Left hindlimb (tissue), 1 donor: Measurements from ENCODE around the gene CLDN7.

Experiments
- DNase-seq: peaks from one replicate; pipeline ENCODE4 v3.0.0-alpha.2; 2018

Gene CLDN7, protein sequence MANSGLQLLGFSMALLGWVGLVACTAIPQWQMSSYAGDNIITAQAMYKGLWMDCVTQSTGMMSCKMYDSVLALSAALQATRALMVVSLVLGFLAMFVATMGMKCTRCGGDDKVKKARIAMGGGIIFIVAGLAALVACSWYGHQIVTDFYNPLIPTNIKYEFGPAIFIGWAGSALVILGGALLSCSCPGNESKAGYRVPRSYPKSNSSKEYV

GRCh38 chr17:7262192-7262934 lies at the start of gene CLDN7:
TSS of gene CLDN7 (minus strand) at chr17:7262478. CDS start at chr17:7262043, 435 bp downstream.
- DNase-seq, result peak; percentile 34

GRCh38 chr17:7311110-7311705 lies 48.9 kb upstream of the CLDN7 start:
- no peak for DNase-seq

- no peak for DNase-seq
These were observed 47.4 kb upstream of the CLDN7 start for GRCh38 chr17:7309628-7310027.

- peak; percentile 80 for DNase-seq
These were observed 46.6 kb upstream of the CLDN7 start for GRCh38 chr17:7308625-7309433.

DNA sequence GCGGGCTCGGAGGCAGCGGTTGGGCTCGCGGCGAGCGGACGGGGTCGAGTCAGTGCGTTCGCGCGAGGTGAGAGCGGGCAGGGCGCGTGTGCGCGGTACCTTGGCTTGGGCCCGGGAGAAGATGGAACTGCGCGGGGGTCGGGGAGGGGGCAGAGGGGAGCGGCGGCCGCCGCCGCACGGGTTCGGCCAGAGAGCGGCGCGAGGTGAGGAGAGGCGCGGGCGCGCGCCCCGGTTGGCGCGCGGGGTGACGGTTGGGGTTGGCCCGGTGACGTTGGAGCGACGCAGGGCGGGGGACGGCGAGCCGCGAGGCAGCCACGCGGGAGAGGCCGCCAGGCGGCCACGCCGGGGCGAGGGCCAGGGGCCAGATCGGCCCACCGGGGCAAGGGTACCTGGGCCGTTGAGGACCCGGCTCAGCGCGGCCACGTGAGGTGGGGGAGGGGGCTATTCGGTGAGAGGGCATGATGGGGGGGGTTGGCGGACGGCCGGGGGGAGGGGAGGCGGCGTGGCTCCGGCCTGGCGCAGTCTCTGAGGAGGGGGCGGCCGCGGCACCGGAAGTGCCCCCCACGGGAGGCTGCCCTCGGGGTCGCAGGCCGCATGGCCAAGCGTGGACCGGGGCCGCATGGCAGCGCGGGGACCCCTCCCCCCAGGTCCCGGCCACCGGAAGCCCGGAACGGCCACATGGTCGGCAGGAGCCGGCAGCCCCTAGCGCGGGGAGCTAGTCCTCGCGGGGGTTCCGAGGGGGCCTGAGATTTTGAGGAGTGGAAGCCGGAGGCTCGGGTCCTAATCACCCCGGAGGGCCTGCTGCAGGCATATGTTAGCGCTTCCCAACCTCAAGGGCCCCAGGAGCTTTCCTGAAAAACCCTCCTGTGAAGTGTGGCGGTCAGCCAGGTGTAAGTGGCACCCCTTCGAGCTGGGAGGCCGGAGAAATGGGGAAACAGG lies 45.7 kb upstream of the CLDN7 start:
- no peak for DNase-seq

DNA sequence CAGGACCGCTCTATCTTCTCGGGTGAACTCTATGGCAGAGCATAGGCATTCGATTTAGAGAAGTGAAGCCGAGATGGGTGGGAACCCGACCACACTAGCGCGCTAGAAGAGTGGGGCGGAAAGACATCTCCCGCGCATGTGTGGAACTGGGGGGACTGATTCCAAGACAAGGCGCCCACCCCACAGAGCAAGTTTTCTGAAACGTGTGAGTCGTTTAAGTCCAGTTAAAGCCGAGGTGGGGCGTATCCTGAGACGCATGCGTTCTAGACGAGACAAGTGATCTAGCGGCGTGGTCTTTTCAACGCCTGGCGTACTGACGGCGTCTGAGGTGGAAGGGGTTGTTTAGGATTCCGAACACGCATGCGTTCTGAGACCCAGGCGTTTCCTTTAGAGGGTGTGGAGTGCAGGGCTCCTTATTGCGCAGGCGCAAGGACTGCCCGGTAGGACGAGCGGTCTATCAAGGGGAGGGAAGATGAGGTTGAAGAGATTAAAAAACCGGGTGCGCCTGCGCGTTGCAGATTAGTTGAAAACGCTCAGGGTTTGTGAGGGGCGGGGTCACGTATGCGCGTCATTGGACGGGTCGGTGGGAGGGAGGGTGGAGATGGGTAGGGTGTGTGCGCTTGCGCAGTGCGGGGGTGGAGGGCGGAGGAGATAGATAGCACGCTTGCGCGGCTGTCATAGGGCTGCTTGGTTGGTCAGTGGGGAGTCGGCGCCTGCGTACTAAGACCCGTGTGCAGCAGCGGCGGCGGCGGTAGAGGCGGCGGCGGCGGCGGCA lies 44.8 kb upstream of the CLDN7 start, which contains the start of gene EIF5A:
EIF5A (plus strand) TSS at position 718 of the 775 bp plus-strand sequence. CDS start 2,008 bp downstream, outside the sequence.
- peak; percentile 100 for DNase-seq

GRCh38 chr17:7304179-7304578 lies 41.9 kb upstream of the CLDN7 start:
- DNase-seq, result no peak

DNA sequence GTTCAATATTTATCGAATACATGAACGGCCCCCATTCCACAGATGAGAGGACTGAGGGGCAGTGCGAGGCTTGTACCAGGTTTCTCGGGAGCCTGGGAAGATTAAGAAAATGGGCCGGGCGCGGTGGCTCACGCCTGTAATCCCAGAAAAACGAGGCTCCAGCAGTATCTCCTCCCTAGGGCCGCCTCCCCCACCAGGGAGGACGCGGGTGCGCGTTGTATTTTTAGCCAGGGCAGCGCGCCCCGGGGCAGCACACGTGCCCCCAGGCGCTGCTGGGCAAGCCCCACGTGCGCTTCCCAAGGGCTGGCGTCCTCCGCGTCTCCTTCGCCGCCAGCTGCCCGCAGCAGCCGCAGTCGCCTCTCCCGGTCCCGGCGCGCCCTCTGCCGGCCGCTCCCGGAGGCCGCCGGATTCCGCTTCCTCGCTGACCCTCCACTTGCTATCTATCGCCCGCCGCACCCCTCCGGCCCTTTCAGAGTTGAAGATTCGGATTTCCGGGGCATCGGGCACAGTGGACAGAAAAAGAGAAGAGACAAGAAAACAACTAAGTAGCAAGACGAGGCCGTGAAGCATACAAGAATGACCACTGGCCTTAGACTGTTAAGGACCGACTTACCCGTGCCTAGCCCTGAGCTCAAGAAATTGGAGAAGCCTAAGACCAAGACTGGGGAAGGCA lies 34.0 kb upstream of the CLDN7 start:
- DNase-seq, result peak; percentile 85

DNA sequence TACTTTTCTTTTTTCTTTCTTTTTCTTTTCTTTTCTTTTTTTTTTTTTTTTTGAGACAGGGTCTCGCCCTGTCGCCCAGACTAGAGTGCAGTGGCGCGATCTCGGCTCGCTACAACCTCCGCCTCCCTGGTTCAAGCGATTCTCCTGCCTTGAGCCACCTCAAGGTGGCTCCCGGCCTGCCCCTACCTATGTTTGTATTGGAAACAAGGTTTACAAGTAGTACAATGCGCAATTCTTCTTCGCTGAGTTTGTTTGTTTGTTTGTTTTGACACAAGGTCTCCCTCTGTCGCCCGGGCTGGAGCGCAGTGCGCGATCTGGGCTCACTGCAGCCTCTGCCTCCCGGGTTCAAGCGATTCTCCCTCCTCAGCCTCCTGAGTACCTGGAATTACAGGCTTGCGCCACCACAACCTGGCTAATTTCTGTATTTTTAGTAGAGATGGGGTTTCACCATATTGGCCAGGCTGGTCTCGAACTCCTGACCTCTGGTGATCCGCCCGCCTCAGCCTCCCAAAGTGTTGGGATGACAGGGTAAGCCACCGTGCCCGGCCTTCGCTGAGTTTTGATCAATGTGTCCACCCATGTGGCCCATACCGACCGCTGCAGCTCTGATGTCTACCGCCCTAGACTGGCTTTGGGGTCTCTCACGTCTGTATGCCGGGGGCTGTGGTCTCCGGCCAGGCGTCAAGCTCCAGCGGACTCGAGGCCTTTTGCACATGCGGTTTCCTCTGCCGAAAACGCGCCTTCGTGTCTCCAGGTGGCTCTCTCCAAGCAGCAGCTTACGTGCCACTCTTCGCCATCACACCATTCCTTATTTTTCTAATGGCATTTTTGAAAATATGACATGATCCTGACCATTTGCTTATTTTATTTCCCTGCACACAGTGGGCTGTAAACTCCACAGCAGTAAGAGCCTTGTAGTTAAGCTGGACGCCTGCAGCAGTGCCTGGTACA lies 33.2 kb upstream of the CLDN7 start:
- DNase-seq, result no peak

DNA sequence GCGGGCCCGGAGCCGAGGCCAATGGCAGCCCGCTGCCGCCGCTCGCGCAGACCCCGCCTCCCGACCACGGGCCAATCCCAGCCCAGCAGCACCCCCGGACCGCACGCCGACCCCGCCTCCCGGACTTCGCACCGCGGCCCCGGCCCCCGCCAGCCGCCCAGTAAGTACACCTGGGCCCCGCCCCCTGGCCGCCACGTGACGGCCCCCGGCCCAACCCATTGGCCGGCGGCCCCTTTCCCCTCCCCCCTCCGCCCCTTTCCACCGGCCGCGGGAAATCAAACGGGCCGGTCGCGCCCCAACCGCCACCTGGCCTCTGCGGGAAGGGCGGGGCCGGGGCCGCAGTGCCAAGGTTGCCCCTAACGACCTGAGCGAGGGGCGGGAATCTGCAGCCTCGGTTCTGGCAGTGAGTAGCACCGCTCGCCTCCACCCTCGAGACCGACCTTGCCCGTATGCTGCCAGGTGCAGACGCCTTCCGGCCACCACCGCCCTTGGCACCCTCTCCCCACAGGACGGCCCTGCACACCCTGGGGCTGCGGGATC lies 32.4 kb upstream of the CLDN7 start, which contains the start of gene YBX2:
YBX2 (minus strand) TSS at position 26 of the 540 bp plus-strand sequence. CDS start 139 bp downstream, outside the sequence.
- peak; percentile 57 for DNase-seq

- DNase-seq, result no peak
These were observed 31.7 kb upstream of the CLDN7 start for GRCh38 chr17:7293816-7294613.

DNA sequence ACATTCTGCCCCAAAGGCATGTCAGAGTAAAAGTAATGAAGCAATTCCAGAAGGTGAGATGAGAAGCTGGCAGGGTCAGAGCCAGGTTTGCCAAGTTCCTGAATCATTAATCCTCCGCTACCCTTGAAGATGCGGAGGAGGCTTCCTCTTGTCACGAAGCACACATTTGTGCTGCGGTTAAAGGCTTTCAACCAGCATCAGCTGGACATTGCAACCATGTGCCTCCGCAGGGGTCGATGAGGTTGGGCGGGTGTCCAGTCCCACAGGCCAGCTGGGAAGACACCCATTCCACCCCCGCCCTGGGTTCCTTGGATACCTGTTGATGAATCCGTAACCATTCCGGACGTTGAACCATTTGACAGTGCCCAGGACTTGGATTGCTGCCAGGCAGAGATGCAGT lies 30.9 kb upstream of the CLDN7 start:
- no peak for DNase-seq

GRCh38 chr17:7292729-7293128 lies 30.5 kb upstream of the CLDN7 start:
- DNase-seq, result no peak

DNA sequence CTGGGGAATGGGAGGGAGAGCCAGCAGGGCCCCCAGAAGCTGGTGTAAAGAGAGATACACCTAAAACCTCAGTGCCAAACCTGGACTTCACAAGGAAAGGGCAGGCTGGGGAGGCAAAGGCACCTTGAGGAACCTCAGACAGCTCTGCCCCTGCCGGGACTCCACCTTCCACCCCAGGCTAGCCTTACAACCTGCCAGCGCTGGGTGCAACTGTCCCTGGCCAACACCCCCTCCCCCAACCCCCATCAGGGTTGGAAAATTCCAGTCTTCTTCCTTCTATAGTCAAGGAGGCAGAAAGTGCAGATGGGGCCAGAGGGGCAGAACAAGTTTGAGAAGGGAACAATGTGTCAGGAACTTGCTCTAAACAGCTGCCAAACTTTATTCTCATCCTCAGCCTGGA lies 29.9 kb upstream of the CLDN7 start:
- DNase-seq, result no peak

DNA sequence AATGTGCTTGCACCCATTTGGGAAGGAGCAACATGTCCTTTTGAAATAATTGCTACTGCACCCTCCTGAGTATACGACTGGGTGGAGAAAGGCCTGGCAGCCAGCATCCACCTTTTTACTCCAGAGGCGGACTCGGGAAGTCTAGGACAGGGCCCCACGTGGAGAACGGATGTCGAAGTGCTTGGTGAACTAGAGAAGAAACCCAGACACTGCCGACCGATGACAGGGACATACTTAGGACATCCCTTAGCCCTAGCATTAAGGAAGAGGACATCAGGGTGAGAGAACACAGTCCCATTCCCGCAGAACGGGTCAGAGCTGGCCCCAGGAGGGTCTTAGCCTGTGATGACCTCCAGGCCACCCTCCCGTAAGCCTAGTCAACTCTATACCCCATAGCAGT lies 28.4 kb upstream of the CLDN7 start:
- no peak for DNase-seq

DNA sequence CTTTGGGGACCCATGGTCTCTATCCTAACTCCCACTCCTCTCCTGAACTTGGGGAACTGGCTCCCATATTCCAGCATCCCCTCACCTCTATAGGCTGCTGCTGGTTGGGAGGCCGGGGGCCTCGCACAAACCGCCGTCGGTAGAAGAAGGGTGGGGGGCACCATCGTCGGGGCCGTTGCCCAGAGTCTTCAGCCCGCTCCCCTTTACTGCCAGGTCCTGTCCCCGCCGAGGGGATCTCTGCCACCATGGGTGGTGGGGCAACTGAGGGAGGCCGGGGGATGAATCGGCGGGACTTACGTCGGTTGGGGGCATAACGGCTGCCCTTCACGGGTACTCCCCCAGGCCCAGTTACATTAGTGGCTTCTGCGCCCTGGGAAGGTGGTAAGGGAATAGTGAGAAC lies 27.9 kb upstream of the CLDN7 start:
- no peak for DNase-seq

- no peak for DNase-seq
These were observed 27.2 kb upstream of the CLDN7 start for GRCh38 chr17:7289256-7290032.
